ENCODE results near the gene PPFIA4. TPM values are rescaled to one million over a fixed set of nuclear protein-coding genes. Genes with fewer than 3 reads are reported as not detected.
A peak's percentile ranks its signal among the peaks of the same experiment; 100 is the strongest.

The PPFIA4 gene
- total RNA-seq, 1 donor from 2014 or later, result 0.29 TPM

- H3K27me3 Mint-ChIP-seq, result no peaks in the 10 kb centered on the region
- no peak overlapping the region for H3K4me3 Mint-ChIP-seq
- CTCF ChIA-PET, result interaction anchor here (1.2 kb wide), 1 partner anchor 10 kb away, joined by 5 read pairs; no protein-coding TSS in a partner anchor
- no peak for TF ChIP-seq CTCF (IDR thresholded peaks at IDR 0.05)
- no peaks in the 10 kb centered on the region for H3K9me3 Mint-ChIP-seq
- H3K27ac Mint-ChIP-seq, result no peak overlapping the region
- intact Hi-C loops (cut with micrococcal nuclease), result no loop called here
- ATAC-seq (ENCODE audit: low read depth) (no peak), DNase-seq (no peak)
- H3K36me3 Mint-ChIP-seq (ENCODE audit: low read depth), result no peaks in the 10 kb centered on the region
- H3K4me1 Mint-ChIP-seq, result peaks cover 40% of the 10 kb centered on the region
- POLR2A ChIA-PET, result no interaction called here
Observed at GRCh38 chr1:202987255-202987654, 39.0 kb upstream of the PPFIA4 start.

GRCh38 chr1:202987922-202988583 is 38.2 kb upstream of the PPFIA4 start:
- POLR2A ChIA-PET, result no interaction called here
- H3K4me1 Mint-ChIP-seq, result peaks cover 40% of the 10 kb centered on the region
- intact Hi-C loops (cut with micrococcal nuclease), result no loop called here
- H3K36me3 Mint-ChIP-seq (ENCODE audit: low read depth), result no peaks in the 10 kb centered on the region
- CTCF ChIA-PET, result interaction anchor here (1.2 kb wide), 1 partner anchor 9 kb away, joined by 5 read pairs; no protein-coding TSS in a partner anchor
- peak overlapping the region; percentile 30 for H3K27ac Mint-ChIP-seq
- no peak for ATAC-seq (ENCODE audit: low read depth)
- no peaks in the 10 kb centered on the region for H3K27me3 Mint-ChIP-seq
- no peak overlapping the region for H3K4me3 Mint-ChIP-seq
- H3K9me3 Mint-ChIP-seq, result no peaks in the 10 kb centered on the region
- no peak for DNase-seq
- no peak for TF ChIP-seq CTCF (IDR thresholded peaks at IDR 0.05)

GRCh38 chr1:202989879-202990278 is 36.4 kb upstream of the PPFIA4 start:
- Mint-ChIP-seq H3K27me3 (no peaks in the 10 kb centered on the region), H3K4me3 (peak overlapping the region; percentile 28), H3K4me1 (peaks cover 40% of the 10 kb centered on the region), H3K36me3 (ENCODE audit: low read depth) (no peaks in the 10 kb centered on the region), H3K9me3 (no peaks in the 10 kb centered on the region), H3K27ac (peak overlapping the region; percentile 65)
- intact Hi-C loops (cut with micrococcal nuclease), result no loop called here
- DNase-seq (no peak), ATAC-seq (ENCODE audit: low read depth) (peak; percentile 21)
- POLR2A ChIA-PET, result interaction anchor here (0.7 to 1.4 kb wide), 3 partner anchors 9 to 63 kb away, joined by 5 to 9 read pairs (median 7); partner anchors contain the start of genes KLHL12 and TMEM183A
- TF ChIP-seq CTCF (IDR thresholded peaks at IDR 0.05), result no peak
- CTCF ChIA-PET, result interaction anchor here (1.7 kb wide), 1 partner anchor 10 kb away, joined by 4 read pairs; no protein-coding TSS in a partner anchor

DNA sequence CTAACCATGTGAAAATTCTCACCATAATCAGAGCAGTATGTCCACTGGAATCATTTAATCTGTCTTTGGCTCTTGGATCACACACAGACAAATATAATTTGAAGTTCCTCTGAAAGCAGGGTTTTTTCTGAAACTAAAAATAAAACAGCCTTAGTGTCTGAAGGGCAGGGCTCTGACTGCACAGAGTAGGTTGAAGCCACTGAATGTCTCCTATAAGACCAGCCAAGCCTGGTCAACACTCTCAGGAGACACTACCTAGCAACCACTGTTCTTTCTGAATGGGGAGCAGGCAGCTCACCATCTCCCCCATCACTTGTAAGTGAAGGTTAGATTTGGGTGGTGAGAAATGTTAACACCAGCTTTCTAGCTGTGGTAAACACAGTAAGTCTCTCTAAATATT is 35.2 kb upstream of the PPFIA4 start:
- POLR2A ChIA-PET, result interaction anchor here (1.4 kb wide), 1 partner anchor 16 kb away, joined by 7 read pairs; the partner anchor contains the start of gene TMEM183A
- H3K27me3 Mint-ChIP-seq, result peaks cover 2% of the 10 kb centered on the region
- no peak overlapping the region for H3K4me3 Mint-ChIP-seq
- CTCF ChIA-PET, result interaction anchor here (1.7 kb wide), 1 partner anchor 8 kb away, joined by 4 read pairs; no protein-coding TSS in a partner anchor
- TF ChIP-seq CTCF (IDR thresholded peaks at IDR 0.05), result no peak
- no peak for DNase-seq
- H3K36me3 Mint-ChIP-seq (ENCODE audit: low read depth), result no peaks in the 10 kb centered on the region
- H3K4me1 Mint-ChIP-seq, result peaks cover 40% of the 10 kb centered on the region
- H3K9me3 Mint-ChIP-seq, result no peaks in the 10 kb centered on the region
- intact Hi-C loops (cut with micrococcal nuclease), result no loop called here
- H3K27ac Mint-ChIP-seq, result no peak overlapping the region
- ATAC-seq (ENCODE audit: low read depth), result peak; percentile 31

- POLR2A ChIA-PET, result interaction anchor here (1.6 kb wide), 1 partner anchor 12 kb away, joined by 11 read pairs; the partner anchor contains the start of gene TMEM183A
Observed at GRCh38 chr1:202994756-202995155, 31.5 kb upstream of the PPFIA4 start.

More at GRCh38 chr1:202994756-202995155, 31.5 kb upstream of the PPFIA4 start:
- no peak overlapping the region for H3K4me3 Mint-ChIP-seq
- TF ChIP-seq CTCF (IDR thresholded peaks at IDR 0.05), result no peak
- peaks cover 34% of the 10 kb centered on the region for H3K4me1 Mint-ChIP-seq
- H3K27me3 Mint-ChIP-seq, result peaks cover 2% of the 10 kb centered on the region
- H3K9me3 Mint-ChIP-seq, result no peaks in the 10 kb centered on the region
- CTCF ChIA-PET, result no interaction called here
- intact Hi-C loops (cut with micrococcal nuclease), result no loop called here
- DNase-seq, result no peak
- no peak for ATAC-seq (ENCODE audit: low read depth)
- H3K36me3 Mint-ChIP-seq (ENCODE audit: low read depth), result no peaks in the 10 kb centered on the region
- H3K27ac Mint-ChIP-seq, result no peak overlapping the region
